ENCODE measurements around the gene MARCHF6. TPM values are rescaled to one million over a fixed set of nuclear protein-coding genes. Genes with fewer than 3 reads are reported as not detected.

MARCHF6 gene
- total RNA-seq, 2 donors from 2014 or later: 76.5 to 116 TPM

DNA sequence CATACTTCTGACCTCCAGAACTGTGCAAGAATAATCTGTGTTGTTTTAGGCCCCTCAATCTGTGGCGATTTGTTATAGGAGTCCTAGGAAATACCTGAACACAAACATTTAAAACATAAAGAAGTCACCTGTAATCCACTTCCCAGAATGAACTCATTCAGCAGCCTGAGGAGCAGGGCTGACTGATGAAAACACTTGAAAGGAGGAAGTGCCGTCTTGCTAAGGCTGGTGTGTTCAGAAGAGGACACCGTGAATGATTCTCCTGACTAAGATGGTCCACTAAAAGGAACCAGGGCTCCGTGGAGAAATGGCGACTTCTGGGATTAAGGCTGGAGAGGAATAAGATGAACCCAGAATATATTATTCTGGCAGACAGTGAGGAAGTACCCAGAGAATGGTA is 18.7 kb upstream of the MARCHF6 start:
- DNase-seq (no peak), ATAC-seq (no peak)
- intact Hi-C loops (cut with DNase I): no loop called here
- H3K36me3 ChIP-seq (replicated peaks in 1 of 2; ENCODE audit: insufficient read depth in 1 of 2, low read depth in 2 of 2): no peaks in the 10 kb centered on the region
- H3K27ac ChIP-seq: no peak overlapping the region
- 82 to 89% methylated on average over 5 of the region's 5 CpGs for WGBS, 2 donors
- H3K4me3 ChIP-seq: no peak overlapping the region
- H3K9me3 ChIP-seq: no peaks in the 10 kb centered on the region
- H3K27me3 ChIP-seq: no peaks in the 10 kb centered on the region
- H3K4me1 ChIP-seq: peaks cover 38% of the 10 kb centered on the region
- no peak for TF ChIP-seq POLR2A (IDR thresholded peaks at IDR 0.05)
- TF ChIP-seq, protein P1, sequence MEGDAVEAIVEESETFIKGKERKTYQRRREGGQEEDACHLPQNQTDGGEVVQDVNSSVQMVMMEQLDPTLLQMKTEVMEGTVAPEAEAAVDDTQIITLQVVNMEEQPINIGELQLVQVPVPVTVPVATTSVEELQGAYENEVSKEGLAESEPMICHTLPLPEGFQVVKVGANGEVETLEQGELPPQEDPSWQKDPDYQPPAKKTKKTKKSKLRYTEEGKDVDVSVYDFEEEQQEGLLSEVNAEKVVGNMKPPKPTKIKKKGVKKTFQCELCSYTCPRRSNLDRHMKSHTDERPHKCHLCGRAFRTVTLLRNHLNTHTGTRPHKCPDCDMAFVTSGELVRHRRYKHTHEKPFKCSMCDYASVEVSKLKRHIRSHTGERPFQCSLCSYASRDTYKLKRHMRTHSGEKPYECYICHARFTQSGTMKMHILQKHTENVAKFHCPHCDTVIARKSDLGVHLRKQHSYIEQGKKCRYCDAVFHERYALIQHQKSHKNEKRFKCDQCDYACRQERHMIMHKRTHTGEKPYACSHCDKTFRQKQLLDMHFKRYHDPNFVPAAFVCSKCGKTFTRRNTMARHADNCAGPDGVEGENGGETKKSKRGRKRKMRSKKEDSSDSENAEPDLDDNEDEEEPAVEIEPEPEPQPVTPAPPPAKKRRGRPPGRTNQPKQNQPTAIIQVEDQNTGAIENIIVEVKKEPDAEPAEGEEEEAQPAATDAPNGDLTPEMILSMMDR (IDR thresholded peaks at IDR 0.05): no peak

DNA sequence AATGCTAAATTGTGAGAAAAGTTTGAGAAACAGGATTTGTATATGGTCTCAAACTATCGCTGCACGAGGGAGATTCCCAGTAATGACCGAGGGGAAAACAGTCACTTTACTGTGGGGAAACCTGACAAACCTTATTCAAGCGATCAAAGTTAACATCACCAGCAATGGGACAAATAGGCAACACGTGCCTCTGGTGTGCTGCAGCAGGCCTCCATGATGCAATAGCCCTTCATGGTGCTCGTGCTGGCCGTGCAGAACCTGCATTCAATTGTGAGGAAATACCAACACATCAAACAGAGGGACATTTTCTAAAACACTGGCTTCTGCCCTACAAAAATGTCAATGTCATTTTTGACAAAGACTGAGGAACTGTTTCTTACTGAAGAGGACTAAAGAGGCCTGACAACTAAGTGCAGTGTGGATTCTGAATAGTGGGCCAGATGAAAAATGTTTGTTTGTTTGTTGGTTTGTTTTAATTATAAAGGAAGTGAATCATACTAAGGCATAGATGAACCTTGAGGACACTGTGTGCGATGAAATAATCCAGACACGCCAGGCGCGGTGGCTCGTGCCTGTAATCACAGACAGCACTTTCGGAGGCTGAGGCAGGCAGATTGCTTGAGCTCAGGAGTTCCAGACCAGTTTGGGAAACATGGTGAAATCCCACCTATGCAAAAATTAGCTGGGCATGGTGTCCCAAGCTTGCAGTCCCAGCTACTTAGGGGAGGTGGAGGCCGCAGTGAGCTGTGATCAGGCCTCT is 17.6 kb upstream of the MARCHF6 start:
- Histone ChIP-seq H3K27ac (no peak overlapping the region), H3K27me3 (no peaks in the 10 kb centered on the region), H3K4me3 (no peak overlapping the region), H3K4me1 (peaks cover 28% of the 10 kb centered on the region), H3K9me3 (no peaks in the 10 kb centered on the region), H3K36me3 (replicated peaks in 1 of 2; ENCODE audit: insufficient read depth in 1 of 2, low read depth in 2 of 2) (no peaks in the 10 kb centered on the region)
- DNase-seq: no peak
- WGBS, 2 donors: 85 to 92% methylated on average over 14 of the region's 14 CpGs
- no peak for ATAC-seq
- intact Hi-C loops (cut with DNase I): no loop called here
- no peak for TF ChIP-seq POLR2A (IDR thresholded peaks at IDR 0.05)
- TF ChIP-seq, protein P1 (IDR thresholded peaks at IDR 0.05): no peak

DNA sequence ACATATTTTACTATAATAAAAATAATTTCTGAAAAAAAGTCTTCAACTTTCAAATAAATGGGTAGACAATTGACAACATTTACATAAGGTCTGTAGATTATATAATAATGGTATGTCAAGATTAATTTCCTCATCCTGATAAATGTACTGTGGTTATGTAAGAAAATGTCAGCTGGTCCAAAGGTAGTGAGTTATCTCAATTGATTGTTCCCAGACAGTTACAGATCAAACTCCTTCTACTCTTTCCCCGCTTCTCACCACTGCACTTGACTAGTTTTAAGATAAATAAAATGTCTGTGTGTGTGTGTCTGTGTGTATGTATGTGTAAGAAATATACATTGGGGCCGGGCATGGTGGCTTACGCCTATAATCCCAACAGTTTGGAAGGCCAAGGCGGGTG is 16.4 kb upstream of the MARCHF6 start:
- Histone ChIP-seq H3K36me3 (replicated peaks in 1 of 2; ENCODE audit: insufficient read depth in 1 of 2, low read depth in 2 of 2) (no peaks in the 10 kb centered on the region), H3K27me3 (no peaks in the 10 kb centered on the region), H3K9me3 (no peaks in the 10 kb centered on the region), H3K4me3 (no peak overlapping the region), H3K4me1 (peaks cover 15% of the 10 kb centered on the region), H3K27ac (no peak overlapping the region)
- TF ChIP-seq POLR2A (IDR thresholded peaks at IDR 0.05): no peak
- TF ChIP-seq, protein P1 (IDR thresholded peaks at IDR 0.05): no peak
- ATAC-seq (no peak), DNase-seq (no peak)
- WGBS, 2 donors: 78 to 83% methylated on average over 4 of the region's 4 CpGs
- intact Hi-C loops (cut with DNase I): no loop called here

DNA sequence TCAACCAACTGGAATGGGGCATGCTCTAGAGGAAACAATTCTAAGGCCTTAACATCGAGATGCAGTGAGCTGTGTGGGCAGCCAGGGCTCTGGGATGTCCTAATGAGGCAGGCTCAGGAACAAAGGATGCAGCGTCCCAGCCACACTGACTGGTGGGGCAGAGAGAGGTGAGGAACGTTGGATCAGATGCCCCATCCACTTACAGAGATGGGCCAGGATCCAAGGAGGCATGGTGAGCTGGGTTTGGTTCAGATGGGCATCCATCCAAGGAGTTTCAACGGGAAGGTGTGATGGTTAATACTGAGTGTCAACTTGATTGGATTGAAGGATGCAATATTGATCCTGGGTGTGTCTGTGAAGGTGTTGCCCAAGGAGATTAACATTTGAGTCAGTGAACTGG is 15.5 kb upstream of the MARCHF6 start:
- H3K4me3 ChIP-seq: no peak overlapping the region
- no peak overlapping the region for H3K27ac ChIP-seq

More for the DNA sequence above, 15.5 kb upstream of the MARCHF6 start:
- no peaks in the 10 kb centered on the region for H3K27me3 ChIP-seq
- H3K9me3 ChIP-seq: no peaks in the 10 kb centered on the region
- ATAC-seq (no peak), DNase-seq (no peak)
- 66 to 80% methylated on average over 4 of the region's 4 CpGs for WGBS, 2 donors
- H3K4me1 ChIP-seq: peaks cover 7% of the 10 kb centered on the region
- no peak for TF ChIP-seq POLR2A (IDR thresholded peaks at IDR 0.05)
- TF ChIP-seq, protein P1 (IDR thresholded peaks at IDR 0.05): no peak
- H3K36me3 ChIP-seq (replicated peaks in 1 of 2; ENCODE audit: insufficient read depth in 1 of 2, low read depth in 2 of 2): no peaks in the 10 kb centered on the region
- intact Hi-C loops (cut with DNase I): no loop called here
